ENCODE data around the gene VPS51.

The VPS51 gene

GRCh38 chr11:65125197-65126056, 29.4 kb downstream of the VPS51 start:
- H3K27ac ChIP-seq (ENCODE audit: low read length), result no peak overlapping the region
- H3K4me1 ChIP-seq (ENCODE audit: insufficient read depth, low read length), result 0 out of 2 replicates have a peak, but pooled peaks cover 3% of the 10 kb centered on the region
- peaks cover 77% of the 10 kb centered on the region for H3K36me3 ChIP-seq (ENCODE audit: insufficient read depth, low read depth, low read length)
- no peak overlapping the region for H3K4me3 ChIP-seq (ENCODE audit: low read length)
- H3K9me3 ChIP-seq (ENCODE audit: insufficient read depth, low read depth, low read length), result no peaks in the 10 kb centered on the region
- no peak overlapping the region for H3K9ac ChIP-seq (ENCODE audit: low read depth, low read length)
- no peaks in the 10 kb centered on the region for H3K27me3 ChIP-seq (ENCODE audit: insufficient read depth, low read length)

- Histone ChIP-seq H3K4me1 (ENCODE audit: insufficient read depth, low read length) (no peaks in the 10 kb centered on the region), H3K4me3 (ENCODE audit: low read length) (no peak overlapping the region), H3K27me3 (ENCODE audit: insufficient read depth, low read length) (no peaks in the 10 kb centered on the region), H3K27ac (ENCODE audit: low read length) (no peak overlapping the region), H3K36me3 (ENCODE audit: insufficient read depth, low read depth, low read length) (peaks cover 79% of the 10 kb centered on the region), H3K9ac (ENCODE audit: low read depth, low read length) (no peak overlapping the region), H3K9me3 (ENCODE audit: insufficient read depth, low read depth, low read length) (no peaks in the 10 kb centered on the region)
Observed at GRCh38 chr11:65126624-65127274, 30.7 kb downstream of the VPS51 start.

- Histone ChIP-seq H3K36me3 (ENCODE audit: insufficient read depth, low read depth, low read length) (peaks cover 86% of the 10 kb centered on the region), H3K4me3 (ENCODE audit: low read length) (no peak overlapping the region), H3K4me1 (ENCODE audit: insufficient read depth, low read length) (no peaks in the 10 kb centered on the region), H3K27ac (ENCODE audit: low read length) (no peak overlapping the region), H3K9ac (ENCODE audit: low read depth, low read length) (no peak overlapping the region), H3K27me3 (ENCODE audit: insufficient read depth, low read length) (no peaks in the 10 kb centered on the region), H3K9me3 (ENCODE audit: insufficient read depth, low read depth, low read length) (no peaks in the 10 kb centered on the region)
Observed at GRCh38 chr11:65127473-65128181, 31.6 kb downstream of the VPS51 start.

GRCh38 chr11:65128182-65129145, 32.5 kb downstream of the VPS51 start:
- Histone ChIP-seq H3K9ac (ENCODE audit: low read depth, low read length) (no peak overlapping the region), H3K4me1 (ENCODE audit: insufficient read depth, low read length) (no peaks in the 10 kb centered on the region), H3K4me3 (ENCODE audit: low read length) (no peak overlapping the region), H3K9me3 (ENCODE audit: insufficient read depth, low read depth, low read length) (no peaks in the 10 kb centered on the region), H3K27me3 (ENCODE audit: insufficient read depth, low read length) (no peaks in the 10 kb centered on the region), H3K36me3 (ENCODE audit: insufficient read depth, low read depth, low read length) (peaks cover 89% of the 10 kb centered on the region), H3K27ac (ENCODE audit: low read length) (no peak overlapping the region)

GRCh38 chr11:65129649-65130441, 33.8 kb downstream of the VPS51 start:
- peaks cover 77% of the 10 kb centered on the region for H3K36me3 ChIP-seq (ENCODE audit: insufficient read depth, low read depth, low read length)
- no peaks in the 10 kb centered on the region for H3K27me3 ChIP-seq (ENCODE audit: insufficient read depth, low read length)
- no peak overlapping the region for H3K9ac ChIP-seq (ENCODE audit: low read depth, low read length)
- H3K4me3 ChIP-seq (ENCODE audit: low read length), result no peak overlapping the region
- H3K4me1 ChIP-seq (ENCODE audit: insufficient read depth, low read length), result no peaks in the 10 kb centered on the region
- no peak overlapping the region for H3K27ac ChIP-seq (ENCODE audit: low read length)
- H3K9me3 ChIP-seq (ENCODE audit: insufficient read depth, low read depth, low read length), result no peaks in the 10 kb centered on the region

- Histone ChIP-seq H3K4me3 (ENCODE audit: low read length) (no peak overlapping the region), H3K36me3 (ENCODE audit: insufficient read depth, low read depth, low read length) (peaks cover 68% of the 10 kb centered on the region), H3K4me1 (ENCODE audit: insufficient read depth, low read length) (no peaks in the 10 kb centered on the region)
Observed at GRCh38 chr11:65130631-65131416, 34.8 kb downstream of the VPS51 start.

GRCh38 chr11:65131417-65131776, 35.4 kb downstream of the VPS51 start:
- Histone ChIP-seq H3K4me3 (ENCODE audit: low read length) (no peak overlapping the region), H3K9ac (ENCODE audit: low read depth, low read length) (no peak overlapping the region), H3K27ac (ENCODE audit: low read length) (no peak overlapping the region), H3K4me1 (ENCODE audit: insufficient read depth, low read length) (no peaks in the 10 kb centered on the region), H3K9me3 (ENCODE audit: insufficient read depth, low read depth, low read length) (no peaks in the 10 kb centered on the region), H3K27me3 (ENCODE audit: insufficient read depth, low read length) (no peaks in the 10 kb centered on the region), H3K36me3 (ENCODE audit: insufficient read depth, low read depth, low read length) (peaks cover 62% of the 10 kb centered on the region)

More at GRCh38 chr11:65130631-65131416, 34.8 kb downstream of the VPS51 start:
- no peaks in the 10 kb centered on the region for H3K9me3 ChIP-seq (ENCODE audit: insufficient read depth, low read depth, low read length)
- no peak overlapping the region for H3K9ac ChIP-seq (ENCODE audit: low read depth, low read length)
- no peaks in the 10 kb centered on the region for H3K27me3 ChIP-seq (ENCODE audit: insufficient read depth, low read length)
- no peak overlapping the region for H3K27ac ChIP-seq (ENCODE audit: low read length)

- Histone ChIP-seq H3K27ac (ENCODE audit: low read length) (no peak overlapping the region), H3K36me3 (ENCODE audit: insufficient read depth, low read depth, low read length) (peaks cover 57% of the 10 kb centered on the region), H3K4me3 (ENCODE audit: low read length) (no peak overlapping the region), H3K27me3 (ENCODE audit: insufficient read depth, low read length) (no peaks in the 10 kb centered on the region), H3K9me3 (ENCODE audit: insufficient read depth, low read depth, low read length) (no peaks in the 10 kb centered on the region), H3K4me1 (ENCODE audit: insufficient read depth, low read length) (no peaks in the 10 kb centered on the region), H3K9ac (ENCODE audit: low read depth, low read length) (no peak overlapping the region)
Observed at GRCh38 chr11:65131895-65132237, 35.9 kb downstream of the VPS51 start.

GRCh38 chr11:65132238-65132987, 36.4 kb downstream of the VPS51 start:
- H3K9ac ChIP-seq (ENCODE audit: low read depth, low read length), result no peak overlapping the region
- H3K4me3 ChIP-seq (ENCODE audit: low read length), result no peak overlapping the region; the same call in 1 of the 2 replicates
- peaks cover 52% of the 10 kb centered on the region for H3K36me3 ChIP-seq (ENCODE audit: insufficient read depth, low read depth, low read length)
- H3K4me1 ChIP-seq (ENCODE audit: insufficient read depth, low read length), result no peaks in the 10 kb centered on the region
- no peaks in the 10 kb centered on the region for H3K27me3 ChIP-seq (ENCODE audit: insufficient read depth, low read length)
- no peak overlapping the region for H3K27ac ChIP-seq (ENCODE audit: low read length)
- H3K9me3 ChIP-seq (ENCODE audit: insufficient read depth, low read depth, low read length), result no peaks in the 10 kb centered on the region

Measured in iPS-20b (cell line).